Mesenteric fat pad (tissue), 1 donor: Measurements from ENCODE around the gene LARGE2. TPM values are rescaled to one million over a fixed set of nuclear protein-coding genes. Genes with fewer than 3 reads are reported as not detected.

Source experiments
- DNase-seq: peaks from one replicate; pipeline ENCODE4 v3.0.0-alpha.2; 2020; ENCODE audit warnings: low spot score
- total RNA-seq: library from RNA; stranded (reverse); fragmentation: NEBNext Ultra II Directional; extraction: Animal tissue kit (Norgen Biotek cat#: 25700); gene quantifications from one replicate; pipeline ENCODE4 v1.2.1, GENCODE V29; 2021
- donor health status: DM: yes; HTN: yes; CAD: no.

The LARGE2 gene
- total RNA-seq, 1 donor from 2014 or later, result not detected

- DNase-seq, result no peak
These were observed 37.4 kb downstream of the LARGE2 start for GRCh38 chr11:45959851-45960250.

DNA sequence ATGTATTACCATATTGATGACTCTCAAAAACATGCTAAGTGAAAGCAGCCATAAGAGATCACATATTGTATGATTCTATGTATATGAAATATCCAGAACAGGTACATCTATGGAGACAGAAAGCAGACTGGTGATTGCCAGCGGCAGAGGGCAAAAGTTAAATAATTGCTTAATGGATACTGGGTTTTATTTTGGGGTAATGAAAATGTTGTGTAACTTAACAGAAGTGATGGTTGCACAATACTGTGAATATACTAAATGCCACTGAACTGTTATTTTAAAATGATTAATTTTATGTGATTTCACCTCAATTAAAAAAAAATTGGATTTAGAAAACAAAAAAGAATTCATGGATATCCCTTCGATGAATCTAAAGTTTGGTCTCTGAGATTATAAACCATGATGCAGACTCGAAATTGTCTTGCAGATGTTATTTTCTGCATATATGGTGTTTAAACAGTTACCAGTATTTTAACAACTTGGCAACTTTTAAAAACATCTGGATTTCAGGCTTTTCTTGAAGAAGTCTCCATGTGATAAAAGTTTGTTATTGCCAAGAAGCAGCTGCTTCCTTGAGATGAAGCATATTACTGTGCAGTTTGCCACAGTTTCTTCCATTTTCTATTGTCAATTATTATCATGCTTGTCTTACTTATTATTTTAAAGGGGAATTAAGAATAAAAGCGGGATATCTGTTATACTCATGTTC is 38.1 kb downstream of the LARGE2 start:
- DNase-seq, result no peak

- no peak for DNase-seq
These were observed 39.3 kb downstream of the LARGE2 start for GRCh38 chr11:45961751-45962240.

GRCh38 chr11:45964911-45965389 is 42.5 kb downstream of the LARGE2 start:
- DNase-seq, result no peak

DNA sequence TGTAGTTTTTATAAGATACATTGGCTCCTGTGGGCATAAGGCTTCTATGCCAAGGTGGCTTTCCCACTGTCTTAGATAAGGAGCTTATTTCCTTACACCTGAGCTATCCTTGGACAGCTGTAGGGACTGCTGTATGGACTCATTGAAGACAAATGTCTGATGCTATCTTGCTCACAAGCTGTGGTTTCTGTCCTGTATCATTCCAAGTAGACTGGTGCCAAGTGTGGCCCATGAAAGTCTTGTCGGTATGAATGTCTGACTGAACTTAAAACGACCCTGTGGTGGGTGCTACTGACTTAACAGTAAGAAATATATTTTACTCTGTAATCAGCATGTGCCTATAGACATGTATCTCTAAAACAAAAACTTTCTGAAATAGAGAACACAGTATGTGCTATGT is 45.0 kb downstream of the LARGE2 start:
- DNase-seq, result no peak

GRCh38 chr11:45968901-45969300 is 46.4 kb downstream of the LARGE2 start:
- DNase-seq, result no peak

GRCh38 chr11:45973601-45974000 is 51.1 kb downstream of the LARGE2 start:
- DNase-seq, result no peak

DNA sequence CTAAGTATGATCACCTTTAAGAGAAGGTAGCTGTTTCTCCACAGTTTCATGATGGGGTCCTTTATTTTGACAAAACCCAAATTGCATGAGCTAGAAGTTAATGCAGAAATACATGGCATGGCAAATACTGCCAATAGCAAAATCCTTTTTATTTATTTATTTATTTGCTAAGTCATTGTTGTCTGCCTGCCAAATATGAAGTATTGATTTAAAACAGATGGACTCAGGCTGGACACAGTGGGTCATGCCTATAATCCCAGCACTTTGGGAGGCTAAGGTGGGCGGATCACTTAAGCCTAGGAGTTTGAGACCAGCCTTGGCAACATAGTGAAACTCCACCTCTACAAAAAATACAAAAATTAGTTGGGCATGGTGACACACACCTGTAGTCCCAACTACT is 52.4 kb downstream of the LARGE2 start:
- DNase-seq, result no peak

Other genes with a start within 250 kb of the LARGE2 start
- 81.0 TPM for gene SLC35C1, start 117.5 kb upstream of the LARGE2 start, total RNA-seq
- 69.9 TPM for gene CRY2, start 75.2 kb upstream of the LARGE2 start, total RNA-seq
- gene MAPK8IP1, start 37.0 kb upstream of the LARGE2 start, total RNA-seq, result 4.2 TPM
- 1.4 TPM for gene FREY1, start 15.4 kb upstream of the LARGE2 start, total RNA-seq
- 21.5 TPM for gene PEX16, start 4.8 kb upstream of the LARGE2 start, total RNA-seq
- 44.8 TPM for gene PHF21A, start 198.8 kb downstream of the LARGE2 start, total RNA-seq